H7 (cell line): Measurements from ENCODE around the gene MBNL2. TPM values are rescaled to one million over a fixed set of nuclear protein-coding genes. Genes with fewer than 3 reads are reported as not detected.
"Not testable (repeated sequence)": the region's sequence is repeated elsewhere in the genome, so short reads cannot be mapped to it uniquely, and the experiment has no call there.

Experiments
- DNase-seq: peaks from one replicate; pipeline ENCODE4 v3.0.0; 2012
- H3K27me3 ChIP-seq: 2 replicates; pipeline ENCODE4 v1.6.0; 2011; ENCODE audit warnings: mild to moderate bottlenecking, low read length; ENCODE audit not compliant: control insufficient read depth, insufficient read depth
- H3K36me3 ChIP-seq: replicated peaks from 2 replicates; pipeline ENCODE4 v1.5.1; 2011; ENCODE audit warnings: low read length; ENCODE audit not compliant: control insufficient read depth, insufficient read depth
- H3K4me3 ChIP-seq: 2 replicates; pipeline ENCODE4 v1.5.1; 2011; ENCODE audit warnings: low read depth, mild to moderate bottlenecking, control low read depth, low read length, moderate library complexity; ENCODE audit not compliant: insufficient read depth
- total RNA-seq: library from RNA; depleted of rRNA; stranded (reverse); fragments of >200 nt; shearing (Covaris generic); gene quantifications from 2 replicates; pipeline ENCODE4 v1.2.3, GENCODE V29; 2014

Gene MBNL2
- total RNA-seq, 1 experiment from 2014 or later = 1.0 TPM

DNA sequence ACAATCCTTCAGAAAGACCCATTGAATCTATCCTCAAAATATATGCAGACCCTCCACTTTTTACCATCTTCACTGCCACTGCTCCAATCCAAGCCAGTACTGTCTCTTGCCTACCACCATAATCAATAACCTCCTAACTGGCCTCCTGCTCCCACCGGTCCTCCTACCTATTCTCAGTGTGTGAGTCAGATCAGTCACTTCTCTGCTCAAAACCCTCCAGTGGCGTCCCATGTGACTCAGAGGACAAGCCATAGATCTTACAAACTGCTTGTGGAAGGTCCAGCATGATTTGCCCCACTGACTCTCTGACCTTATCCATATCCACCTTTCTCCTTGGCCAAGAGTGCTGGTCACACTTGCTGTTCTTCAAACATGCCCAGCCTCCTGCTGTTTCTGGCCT, 23.4 kb upstream of the MBNL2 start:
- Histone ChIP-seq H3K36me3 (no peaks in the 10 kb centered on the region), H3K27me3 (no peaks in the 10 kb centered on the region), H3K4me3 (no peak overlapping the region)
- no peak for DNase-seq

DNA sequence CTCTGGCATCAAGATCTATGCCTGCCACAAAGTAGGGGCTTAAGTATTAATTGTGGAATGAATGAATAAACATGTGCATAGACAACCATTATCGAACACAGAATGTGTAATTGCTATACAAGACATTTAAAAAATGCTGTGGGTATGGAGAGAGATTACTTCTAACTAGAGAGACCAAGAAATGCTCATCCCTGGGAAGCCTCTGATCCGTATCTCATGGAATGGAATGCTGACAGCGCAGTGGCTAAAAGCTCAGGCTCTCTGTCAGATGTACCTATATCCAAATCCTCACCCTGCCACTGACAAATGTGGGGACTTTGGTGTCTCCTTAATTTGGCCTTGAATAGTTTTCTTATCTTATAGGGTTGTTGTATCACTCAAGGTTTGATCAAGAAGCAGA, 22.7 kb upstream of the MBNL2 start:
- Histone ChIP-seq H3K36me3 (no peaks in the 10 kb centered on the region), H3K27me3 (no peaks in the 10 kb centered on the region), H3K4me3 (no peak overlapping the region)
- DNase-seq = no peak

DNA sequence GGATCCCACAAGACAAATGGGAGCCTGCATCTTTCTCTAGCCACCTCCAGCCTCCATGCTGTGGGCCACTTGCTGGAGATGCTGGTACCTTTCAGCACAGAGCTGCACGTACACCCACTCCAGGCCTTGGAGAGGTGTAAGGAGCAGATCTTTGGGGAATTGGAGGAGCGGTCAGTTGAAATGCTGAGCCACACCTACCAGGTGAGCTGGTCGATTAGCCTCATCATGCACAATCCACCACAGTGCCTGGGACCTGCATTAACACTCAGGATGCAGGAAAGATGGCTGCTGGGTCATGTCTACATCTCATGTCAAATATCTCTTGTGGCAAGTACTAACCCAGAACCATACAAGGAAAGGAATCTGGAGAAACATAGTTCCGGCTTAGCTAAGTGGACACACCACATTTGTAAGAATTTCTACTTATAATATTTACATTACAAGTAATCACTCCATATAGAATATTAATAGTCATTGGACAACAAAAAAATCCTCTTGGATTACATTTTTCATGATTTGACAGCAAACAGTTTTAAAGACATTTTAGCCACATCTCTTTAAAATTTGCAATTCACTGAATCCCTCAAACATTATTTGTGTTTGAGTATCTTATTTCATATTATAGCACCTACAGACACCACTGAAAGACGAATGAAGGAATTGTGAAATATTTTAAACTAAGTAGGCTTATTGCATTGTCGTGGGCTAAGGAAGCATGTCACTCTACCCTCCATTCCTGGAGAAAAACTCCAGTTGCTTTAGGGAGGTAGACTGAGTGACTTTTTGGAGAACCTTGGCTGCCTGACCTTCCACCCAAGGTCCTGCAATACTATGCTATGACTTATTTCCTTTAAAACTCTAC, 21.8 kb upstream of the MBNL2 start:
- DNase-seq = no peak

DNA sequence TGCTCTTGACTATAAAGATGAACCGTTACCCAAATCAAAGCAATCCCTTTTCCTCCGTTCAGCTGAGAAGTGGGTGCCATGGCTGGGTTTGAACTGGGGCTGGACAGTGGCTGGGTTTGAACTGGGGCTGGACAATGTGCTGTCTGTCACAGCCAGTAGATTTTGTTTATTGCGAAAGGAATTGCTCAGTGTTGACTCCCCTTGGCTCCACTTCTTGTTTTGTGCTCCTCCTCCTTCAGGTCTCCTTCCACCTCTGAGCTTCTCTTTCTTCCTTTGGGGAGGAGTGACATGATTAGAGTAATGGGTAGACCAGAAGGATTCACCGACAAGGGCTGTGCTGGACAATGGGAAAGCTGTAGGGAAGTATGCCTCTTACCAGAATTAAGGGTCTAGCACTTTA, 19.4 kb upstream of the MBNL2 start:
- no peak overlapping the region for H3K4me3 ChIP-seq
- no peaks in the 10 kb centered on the region for H3K27me3 ChIP-seq
- no peaks in the 10 kb centered on the region for H3K36me3 ChIP-seq
- DNase-seq = no peak

More for the DNA sequence above, 21.8 kb upstream of the MBNL2 start:
- Histone ChIP-seq H3K4me3 (no peak overlapping the region), H3K27me3 (no peaks in the 10 kb centered on the region), H3K36me3 (no peaks in the 10 kb centered on the region)

DNA sequence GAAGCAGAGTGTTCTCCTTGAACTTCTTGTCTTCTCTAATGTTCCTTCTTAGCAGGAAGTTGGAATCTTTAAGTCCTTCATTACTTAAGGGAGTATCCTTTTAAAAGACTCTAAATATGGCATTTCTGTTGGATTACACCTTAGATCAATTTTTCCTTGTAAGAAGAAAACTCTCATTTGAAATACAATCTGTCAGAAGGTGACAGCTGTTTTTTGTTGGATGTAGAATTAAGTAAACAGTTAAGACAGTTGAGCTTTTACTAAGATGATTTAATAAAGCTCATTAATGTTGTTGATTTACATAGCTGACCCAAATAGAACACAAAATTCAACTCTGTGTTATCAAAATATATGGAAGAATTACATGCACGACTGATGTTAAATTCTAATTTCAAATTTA, 16.7 kb upstream of the MBNL2 start:
- no peaks in the 10 kb centered on the region for H3K36me3 ChIP-seq
- no peaks in the 10 kb centered on the region for H3K27me3 ChIP-seq
- no peak for DNase-seq
- H3K4me3 ChIP-seq = no peak overlapping the region

DNA sequence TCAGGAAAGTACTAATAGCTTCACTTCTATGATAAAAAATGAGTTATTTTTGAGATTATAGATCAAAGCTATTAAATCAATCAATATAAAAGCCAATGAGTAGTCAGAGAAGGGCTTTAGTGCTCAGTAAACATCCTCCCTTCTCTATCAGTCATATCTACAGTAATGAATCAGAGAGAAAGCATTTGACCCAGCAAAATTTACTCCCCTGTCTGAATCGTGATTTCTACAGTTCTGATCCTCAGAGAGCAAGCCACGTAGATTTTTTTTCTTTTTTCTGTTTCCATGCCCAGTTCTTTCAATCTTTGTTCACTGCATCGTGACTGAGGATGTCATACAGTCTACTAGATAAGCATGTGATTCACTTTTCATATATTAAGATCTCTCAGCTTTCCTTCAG, 16.2 kb upstream of the MBNL2 start:
- no peak for DNase-seq

DNA sequence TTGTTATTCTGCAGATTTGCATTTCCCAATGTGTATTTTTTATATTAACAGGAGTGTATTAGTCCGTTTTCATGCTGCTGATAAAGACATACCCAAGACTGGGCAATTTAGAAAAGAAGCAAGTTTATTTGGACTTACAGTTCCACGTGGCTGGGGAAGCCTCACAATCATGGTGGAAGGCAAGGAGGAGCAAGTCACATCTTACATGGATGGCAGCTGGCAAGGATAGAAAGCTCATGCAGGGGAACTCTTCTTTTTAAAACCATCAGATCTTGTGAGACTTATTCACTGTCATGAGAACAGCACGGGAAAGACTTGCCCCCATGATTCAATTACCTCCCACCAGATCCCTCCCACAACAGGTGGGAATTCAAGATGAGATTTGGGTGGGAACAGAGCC, 14.9 kb upstream of the MBNL2 start:
- not testable (repeated sequence) for H3K4me3 ChIP-seq, H3K36me3 ChIP-seq, DNase-seq, H3K27me3 ChIP-seq

More for the DNA sequence above, 16.2 kb upstream of the MBNL2 start:
- H3K4me3 ChIP-seq = no peak overlapping the region
- no peaks in the 10 kb centered on the region for H3K36me3 ChIP-seq
- no peaks in the 10 kb centered on the region for H3K27me3 ChIP-seq

DNA sequence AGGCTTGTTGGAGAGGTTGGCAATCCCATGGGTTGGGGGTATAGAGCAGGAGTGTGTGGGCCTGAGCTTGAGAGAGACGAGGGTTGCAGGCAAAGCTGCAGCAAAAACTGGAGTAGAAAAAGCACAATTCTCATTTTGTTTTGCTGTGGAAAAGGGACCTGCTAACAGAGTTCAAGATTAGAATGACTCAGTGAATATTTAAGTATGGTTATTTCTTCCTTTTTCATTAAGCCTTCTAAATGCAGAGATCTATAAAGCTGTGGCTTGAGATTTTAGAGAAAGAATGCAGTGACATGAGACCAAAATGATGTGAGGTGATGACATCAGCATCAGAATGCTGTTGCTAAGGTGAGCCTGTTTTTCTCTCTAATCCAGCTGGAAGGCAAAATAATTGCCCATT, 10.8 kb upstream of the MBNL2 start:
- DNase-seq = no peak
- H3K27me3 ChIP-seq = no peaks in the 10 kb centered on the region; the same call in 1 of the 2 replicates
- H3K36me3 ChIP-seq = no peaks in the 10 kb centered on the region
- no peak overlapping the region for H3K4me3 ChIP-seq

DNA sequence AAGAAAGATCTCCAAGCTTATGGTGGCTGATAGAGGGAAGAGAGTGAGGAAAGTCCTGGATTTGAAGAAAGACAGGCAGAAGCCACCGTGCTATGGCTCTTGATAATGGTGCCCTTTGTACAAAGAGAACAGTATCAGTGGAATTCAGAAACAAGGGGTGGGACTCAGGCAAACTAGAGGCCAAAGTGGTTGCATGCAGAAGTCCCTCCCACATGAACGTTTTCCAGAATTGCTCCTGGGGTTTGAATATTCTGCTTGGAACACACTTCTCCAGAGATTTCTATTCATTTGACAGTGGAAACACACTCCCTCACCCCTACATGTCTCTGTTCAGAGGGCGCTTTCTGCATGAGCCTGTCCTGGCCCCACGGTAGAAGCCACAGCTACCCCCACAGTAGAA, 10.1 kb upstream of the MBNL2 start:
- Histone ChIP-seq H3K4me3 (no peak overlapping the region), H3K27me3 (no peaks in the 10 kb centered on the region; the same call in 1 of the 2 replicates), H3K36me3 (no peaks in the 10 kb centered on the region)
- no peak for DNase-seq

DNA sequence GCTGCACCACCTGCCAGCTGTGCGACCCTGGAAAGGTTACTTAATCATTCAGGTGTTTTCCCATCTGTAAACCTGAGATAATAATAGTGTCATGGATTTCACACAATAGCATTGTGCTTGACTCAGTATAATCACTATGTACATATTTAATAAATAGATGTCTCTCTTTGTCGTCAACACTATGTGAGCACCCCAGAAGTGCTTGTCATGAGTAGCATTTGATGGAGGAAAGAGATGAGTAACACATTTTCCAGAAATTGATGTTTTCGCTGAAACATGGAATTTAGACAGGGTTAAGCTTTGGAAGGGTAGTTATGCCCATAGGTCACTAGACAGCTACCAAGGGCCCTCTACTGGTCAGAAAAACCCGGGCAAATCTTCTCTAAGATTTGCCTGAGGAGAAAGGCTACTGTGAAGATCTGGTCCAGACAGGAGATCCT, 9.5 kb upstream of the MBNL2 start:
- DNase-seq = no peak
- no peaks in the 10 kb centered on the region for H3K36me3 ChIP-seq
- H3K4me3 ChIP-seq = no peak overlapping the region
- H3K27me3 ChIP-seq = no peaks in the 10 kb centered on the region; the same call in 1 of the 2 replicates

DNA sequence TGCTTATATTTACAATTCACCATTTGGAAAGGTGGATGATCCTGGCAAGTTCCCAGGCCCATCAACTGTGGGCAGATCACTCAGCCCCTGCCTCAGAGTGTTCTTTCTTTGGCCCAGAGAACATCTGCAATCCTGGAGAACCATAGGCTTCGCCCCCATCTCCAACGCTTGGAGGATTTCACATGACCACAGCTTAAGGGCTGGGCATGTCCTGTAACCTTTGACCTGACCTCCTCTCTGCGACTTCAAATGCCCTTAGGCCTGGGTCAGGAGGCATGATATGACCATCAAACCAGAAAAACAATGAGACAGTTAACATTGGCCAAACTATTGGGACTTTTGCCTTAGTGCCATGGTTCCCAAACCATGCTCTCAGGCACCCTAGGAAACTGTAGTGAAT, 7.2 kb upstream of the MBNL2 start:
- no peaks in the 10 kb centered on the region for H3K36me3 ChIP-seq
- no peak overlapping the region for H3K4me3 ChIP-seq
- no peaks in the 10 kb centered on the region; the same call in 1 of the 2 replicates for H3K27me3 ChIP-seq
- no peak for DNase-seq

DNA sequence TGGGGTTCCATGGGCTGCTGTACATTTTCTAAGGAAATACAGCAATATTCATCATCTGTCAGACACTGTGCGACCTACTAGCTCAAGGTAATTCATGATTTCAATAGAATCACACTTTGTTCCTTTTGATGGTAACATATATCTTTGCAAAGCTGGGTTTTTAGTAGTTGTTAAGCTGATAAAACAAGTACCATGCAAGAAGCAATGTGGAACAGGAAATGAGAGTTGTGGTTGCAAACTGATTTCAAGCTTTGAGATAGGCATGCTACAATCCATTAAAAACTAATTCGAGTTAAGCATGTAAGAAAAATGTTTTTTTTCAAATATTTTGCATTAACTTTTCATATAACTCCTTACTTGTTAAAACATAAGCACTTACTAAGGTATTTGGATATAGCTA, 6.8 kb upstream of the MBNL2 start:
- H3K27me3 ChIP-seq = no peaks in the 10 kb centered on the region; the same call in 1 of the 2 replicates
- no peak for DNase-seq
- no peaks in the 10 kb centered on the region for H3K36me3 ChIP-seq
- H3K4me3 ChIP-seq = no peak overlapping the region

DNA sequence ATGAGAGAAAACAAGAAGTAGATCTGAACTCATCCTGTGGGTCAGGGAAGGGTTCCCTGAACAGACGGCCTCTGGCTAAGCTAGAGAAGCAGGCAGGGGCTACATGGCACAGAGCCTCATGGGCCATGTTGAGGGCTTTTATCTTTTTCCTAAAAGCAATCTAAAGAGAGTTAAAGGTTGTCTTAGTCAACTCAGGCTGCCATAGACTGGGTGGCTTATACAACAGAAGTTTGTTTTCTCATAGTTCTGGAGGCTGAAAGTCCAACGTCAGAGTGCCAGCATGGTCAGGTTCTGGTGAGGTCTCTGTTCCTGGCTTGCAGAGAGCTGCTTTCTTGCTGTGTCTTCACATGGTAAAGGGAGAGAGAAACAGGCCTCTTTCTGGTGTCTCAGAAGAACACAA, 2.9 kb upstream of the MBNL2 start:
- H3K27me3 ChIP-seq = peaks cover 8% of the 10 kb centered on the region
- H3K4me3 ChIP-seq = no peak overlapping the region
- DNase-seq = no peak
- H3K36me3 ChIP-seq = no peaks in the 10 kb centered on the region

DNA sequence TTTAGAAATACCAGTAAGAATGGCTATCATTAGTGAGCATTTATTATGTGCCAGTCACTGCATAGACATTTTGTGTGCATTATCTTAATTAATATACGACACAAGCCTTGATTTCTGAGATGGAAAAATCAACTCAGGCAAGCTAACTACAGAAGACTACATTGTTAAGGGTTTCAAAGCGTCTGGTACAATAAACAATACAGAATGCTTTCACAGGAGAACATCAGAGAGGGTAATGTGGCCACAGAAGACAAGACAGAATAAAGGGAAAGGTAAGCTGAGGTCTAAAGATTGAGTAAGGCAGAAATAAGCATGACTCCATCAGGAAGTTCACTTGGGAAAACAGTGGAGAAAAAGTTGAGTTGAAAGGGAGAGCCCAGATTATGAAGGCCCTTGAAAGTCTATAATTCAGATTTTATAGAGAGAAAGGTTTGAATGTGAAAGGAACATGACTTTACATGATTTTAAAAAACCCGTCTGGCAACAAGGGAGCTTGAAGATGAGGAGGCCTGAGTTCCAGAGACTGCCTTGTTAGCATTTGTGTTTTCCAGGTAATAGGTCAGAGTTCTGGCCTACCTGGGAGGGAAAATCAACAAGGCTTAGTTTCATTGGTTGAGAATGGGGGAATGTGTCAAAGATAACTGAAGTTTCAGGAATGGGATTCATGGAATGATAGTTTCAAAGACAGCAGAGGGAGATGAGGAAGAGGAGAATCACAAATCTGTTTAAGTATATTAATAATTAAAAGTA, 1.8 kb upstream of the MBNL2 start:
- Histone ChIP-seq H3K36me3 (no peaks in the 10 kb centered on the region), H3K27me3 (peaks cover 19% of the 10 kb centered on the region), H3K4me3 (no peak overlapping the region)
- no peak for DNase-seq

DNA sequence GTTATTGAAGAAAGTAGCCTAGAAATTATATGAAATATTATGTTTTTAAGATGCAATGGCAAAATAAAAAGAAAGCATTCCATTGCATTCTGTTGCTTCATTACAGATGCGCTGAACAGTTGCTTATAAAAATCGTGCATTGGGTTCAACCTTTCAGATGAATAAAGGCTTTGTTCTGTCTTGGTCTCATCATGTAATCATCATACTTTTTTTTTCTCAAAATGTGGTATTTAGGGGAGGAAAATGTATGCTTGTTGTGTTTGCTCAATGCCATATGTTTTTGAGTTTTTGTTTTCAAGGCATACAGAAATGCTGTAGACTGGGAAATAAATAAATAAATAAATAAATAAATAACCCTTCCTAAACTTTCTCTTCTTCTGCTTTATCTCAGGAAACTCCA, 1.1 kb upstream of the MBNL2 start:
- no peak for DNase-seq
- no peaks in the 10 kb centered on the region for H3K36me3 ChIP-seq
- H3K4me3 ChIP-seq = no peak overlapping the region
- H3K27me3 ChIP-seq = peaks cover 26% of the 10 kb centered on the region
